GM12865 (cell line): ENCODE results near the gene STXBP5.

Source experiments
- DNase-seq: peaks from one replicate; pipeline ENCODE4 v3.0.0; 2010; ENCODE audit warnings: low read depth
- H3K4me3 ChIP-seq: 2 replicates; pipeline ENCODE4 v1.5.1; 2011; ENCODE audit warnings: mild to moderate bottlenecking, low read depth, low read length, control low read depth
- CTCF ChIP-seq: IDR thresholded peaks from 2 replicates; pipeline ENCODE4 v1.5.1; 2011; ENCODE audit warnings: low read length, control low read depth, low read depth, inconsistent platforms; ENCODE audit not compliant: insufficient read depth; ENCODE audit errors: missing control alignments

The STXBP5 gene

GRCh38 chr6:147214248-147215227 is 10.3 kb downstream of the STXBP5 start:
- no peak overlapping the region for H3K4me3 ChIP-seq
- no peak for TF ChIP-seq CTCF
- no peak for DNase-seq

- no peak for TF ChIP-seq CTCF
These were observed 12.7 kb downstream of the STXBP5 start for GRCh38 chr6:147216915-147217314.

GRCh38 chr6:147217840-147218404 is 13.7 kb downstream of the STXBP5 start:
- TF ChIP-seq CTCF, result no peak
- DNase-seq, result no peak
- H3K4me3 ChIP-seq, result no peak overlapping the region

More at GRCh38 chr6:147216915-147217314, 12.7 kb downstream of the STXBP5 start:
- H3K4me3 ChIP-seq, result no peak overlapping the region
- no peak for DNase-seq

- no peak for DNase-seq
- no peak overlapping the region for H3K4me3 ChIP-seq
- TF ChIP-seq CTCF, result no peak
These were observed 14.6 kb downstream of the STXBP5 start for GRCh38 chr6:147218797-147219196.

- no peak for TF ChIP-seq CTCF
- DNase-seq, result no peak
- H3K4me3 ChIP-seq, result no peak overlapping the region
These were observed 15.2 kb downstream of the STXBP5 start for GRCh38 chr6:147219463-147219862.

- H3K4me3 ChIP-seq, result no peak overlapping the region
- no peak for DNase-seq
These were observed 16.1 kb downstream of the STXBP5 start for GRCh38 chr6:147220345-147220744.

More at GRCh38 chr6:147220345-147220744, 16.1 kb downstream of the STXBP5 start:
- TF ChIP-seq CTCF, result no peak
